Measurements from ENCODE around the gene CCNJL. TPM values are rescaled to one million over a fixed set of nuclear protein-coding genes. Genes with fewer than 3 reads are reported as not detected.

Gene CCNJL
- total RNA-seq, 1 donor from 2014 or later, result 11.4 TPM

GRCh38 chr5:160219356-160219755, 93.0 kb downstream of the CCNJL start:
- no peak for TF ChIP-seq CTCF (IDR thresholded peaks at IDR 0.05)
- Mint-ChIP-seq H3K4me1 (ENCODE audit: low read depth) (no peaks in the 10 kb centered on the region), H3K27me3 (ENCODE audit: low read depth) (peaks cover 4% of the 10 kb centered on the region), H3K4me3 (ENCODE audit: unreplicated experiment) (no peak overlapping the region), H3K9me3 (ENCODE audit: low read depth) (no peaks in the 10 kb centered on the region), H3K27ac (ENCODE audit: unreplicated experiment) (no peak overlapping the region), H3K36me3 (ENCODE audit: low read depth) (no peaks in the 10 kb centered on the region)
- DNase-seq (ENCODE audit: low spot score), result no peak

GRCh38 chr5:160213537-160213936, 98.8 kb downstream of the CCNJL start:
- no peak for DNase-seq (ENCODE audit: low spot score)
- TF ChIP-seq CTCF (IDR thresholded peaks at IDR 0.05), result no peak
- H3K36me3 Mint-ChIP-seq (ENCODE audit: low read depth), result no peaks in the 10 kb centered on the region
- no peak overlapping the region for H3K4me3 Mint-ChIP-seq (ENCODE audit: unreplicated experiment)
- H3K27me3 Mint-ChIP-seq (ENCODE audit: low read depth), result peaks cover 4% of the 10 kb centered on the region
- H3K27ac Mint-ChIP-seq (ENCODE audit: unreplicated experiment), result no peak overlapping the region
- no peaks in the 10 kb centered on the region for H3K9me3 Mint-ChIP-seq (ENCODE audit: low read depth)
- H3K4me1 Mint-ChIP-seq (ENCODE audit: low read depth), result no peaks in the 10 kb centered on the region

- DNase-seq (ENCODE audit: low spot score), result no peak
- H3K9me3 Mint-ChIP-seq (ENCODE audit: low read depth), result no peaks in the 10 kb centered on the region
- peaks cover 4% of the 10 kb centered on the region for H3K27me3 Mint-ChIP-seq (ENCODE audit: low read depth)
- H3K4me1 Mint-ChIP-seq (ENCODE audit: low read depth), result no peaks in the 10 kb centered on the region
- no peaks in the 10 kb centered on the region for H3K36me3 Mint-ChIP-seq (ENCODE audit: low read depth)
- H3K4me3 Mint-ChIP-seq (ENCODE audit: unreplicated experiment), result no peak overlapping the region
- no peak for TF ChIP-seq CTCF (IDR thresholded peaks at IDR 0.05)
- no peak overlapping the region for H3K27ac Mint-ChIP-seq (ENCODE audit: unreplicated experiment)
Measured at GRCh38 chr5:160211352-160211751, 101.0 kb downstream of the CCNJL start.

GRCh38 chr5:160210606-160211005, 101.8 kb downstream of the CCNJL start:
- H3K4me3 Mint-ChIP-seq (ENCODE audit: unreplicated experiment), result no peak overlapping the region
- no peak for DNase-seq (ENCODE audit: low spot score)
- peaks cover under 1% of the 10 kb centered on the region for H3K27me3 Mint-ChIP-seq (ENCODE audit: low read depth)
- H3K36me3 Mint-ChIP-seq (ENCODE audit: low read depth), result no peaks in the 10 kb centered on the region
- no peak for TF ChIP-seq CTCF (IDR thresholded peaks at IDR 0.05)
- no peak overlapping the region for H3K27ac Mint-ChIP-seq (ENCODE audit: unreplicated experiment)
- no peaks in the 10 kb centered on the region for H3K9me3 Mint-ChIP-seq (ENCODE audit: low read depth)
- H3K4me1 Mint-ChIP-seq (ENCODE audit: low read depth), result no peaks in the 10 kb centered on the region

GRCh38 chr5:160209917-160210316, 102.4 kb downstream of the CCNJL start:
- Mint-ChIP-seq H3K36me3 (ENCODE audit: low read depth) (no peaks in the 10 kb centered on the region), H3K4me1 (ENCODE audit: low read depth) (no peaks in the 10 kb centered on the region), H3K4me3 (ENCODE audit: unreplicated experiment) (no peak overlapping the region), H3K27me3 (ENCODE audit: low read depth) (no peaks in the 10 kb centered on the region), H3K9me3 (ENCODE audit: low read depth) (no peaks in the 10 kb centered on the region), H3K27ac (ENCODE audit: unreplicated experiment) (no peak overlapping the region)
- no peak for TF ChIP-seq CTCF (IDR thresholded peaks at IDR 0.05)
- DNase-seq (ENCODE audit: low spot score), result no peak
